GM18867 (cell line): ENCODE measurements around the gene MRPS2.

Experiments
- ATAC-seq: cut with Tn5 transposase; IDR thresholded peaks from one replicate; pipeline ENCODE4 v1.9.1; 2021; ENCODE audit warnings: mild to moderate bottlenecking, moderate library complexity; ENCODE audit not compliant: unreplicated experiment

Gene MRPS2

GRCh38 chr9:135551031-135551430, 50.5 kb downstream of the MRPS2 start:
- no peak for ATAC-seq

GRCh38 chr9:135551456-135551855, 51.0 kb downstream of the MRPS2 start:
- ATAC-seq: no peak

DNA sequence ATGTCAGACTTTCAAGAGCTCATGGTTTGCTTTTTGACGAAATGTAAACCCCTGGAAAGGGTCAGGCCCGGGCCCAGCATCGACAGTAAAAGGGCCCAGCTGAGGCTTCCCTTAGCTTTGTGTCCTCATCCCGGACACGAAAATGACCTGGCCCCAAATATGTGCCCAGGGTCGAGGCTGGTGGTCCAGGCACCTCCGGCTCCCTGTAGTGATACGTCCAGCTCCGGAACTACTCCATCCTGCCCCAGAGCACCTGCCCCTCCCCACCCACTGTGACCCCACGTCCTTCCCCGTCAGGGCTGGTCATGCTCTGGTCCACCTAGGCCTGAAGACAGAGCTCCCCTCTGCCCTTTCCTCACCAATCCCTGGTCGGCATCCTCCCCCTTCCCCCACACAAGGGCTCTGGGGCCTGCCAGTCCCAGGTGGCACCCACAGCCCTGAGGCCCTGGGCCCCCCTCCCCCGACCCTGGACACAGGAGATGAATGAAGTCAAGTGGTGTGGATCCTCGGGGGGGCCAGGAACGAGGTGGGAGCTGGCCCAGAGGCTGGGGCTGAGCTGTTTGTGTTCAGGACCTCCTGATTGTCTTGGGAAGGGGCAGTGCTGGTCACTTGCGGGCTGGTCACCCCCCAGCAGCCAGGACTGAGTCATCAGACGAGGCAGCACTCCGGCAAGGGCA, 51.7 kb downstream of the MRPS2 start:
- no peak for ATAC-seq

GRCh38 chr9:135552698-135553171, 52.3 kb downstream of the MRPS2 start:
- no peak for ATAC-seq
